ENCODE measurements around the gene NEK2.

GRCh38 chr1:211711315-211711705 lies 35.9 kb upstream of the NEK2 start:
- no peak for TF ChIP-seq FOXK2 (IDR thresholded peaks at IDR 0.05)
- TF ChIP-seq FOXM1 (IDR thresholded peaks at IDR 0.05; ENCODE audit: borderline replicate concordance) = no peak
